ENCODE results near the gene IGSF21.

Gene IGSF21
- total RNA-seq = 0 reads per million in 2 donors

DNA sequence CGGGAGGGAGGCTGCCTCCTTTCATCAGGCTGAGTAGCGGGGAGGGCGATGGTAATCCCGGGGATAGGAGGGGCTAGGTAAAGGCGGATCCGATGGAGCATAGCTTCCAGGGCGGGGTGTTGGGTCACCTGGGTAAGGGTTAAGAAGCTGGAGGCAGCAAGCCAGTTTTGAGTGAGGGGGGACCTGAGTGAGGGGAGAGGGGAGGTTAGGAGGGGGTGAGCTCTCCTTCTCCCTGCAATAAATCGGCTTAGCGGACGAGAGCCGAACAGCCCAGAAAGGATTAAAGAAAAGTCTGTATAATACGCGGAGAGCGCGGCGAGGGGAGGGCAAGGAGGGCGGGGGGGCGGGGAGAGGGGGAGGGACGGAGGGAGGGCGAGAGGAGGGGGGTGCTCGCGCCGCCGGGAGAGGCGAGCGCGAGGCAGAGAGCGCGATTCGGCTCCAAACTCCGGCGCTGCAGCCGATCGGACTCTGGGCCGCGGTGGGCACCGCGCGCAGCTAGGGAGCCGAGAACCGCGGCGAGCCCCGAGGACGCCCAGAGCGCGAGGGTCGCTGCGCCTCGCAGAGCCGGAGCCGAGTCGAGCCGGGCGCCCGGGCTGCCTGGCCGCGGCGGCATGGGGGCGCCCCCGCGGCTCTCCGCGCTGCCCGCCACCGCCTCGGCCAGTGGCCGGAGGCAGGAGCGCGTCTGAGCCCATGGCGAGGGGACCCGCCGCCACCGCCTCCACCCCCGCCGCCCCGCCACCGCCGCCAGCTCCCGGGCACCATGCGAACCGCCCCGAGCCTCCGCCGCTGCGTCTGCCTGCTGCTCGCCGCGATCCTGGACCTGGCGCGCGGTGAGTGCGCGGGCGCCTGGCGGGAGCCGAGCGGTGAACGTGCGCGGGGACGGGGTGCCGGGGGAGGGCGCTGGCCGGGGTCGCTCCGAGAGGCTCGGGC, at the start of gene IGSF21:
Gene IGSF21, plus strand, starts transcription at position 430 of the 930 bp plus-strand sequence. Its CDS starts 331 bp downstream, at position 761.
- DNase-seq = no peak

DNA sequence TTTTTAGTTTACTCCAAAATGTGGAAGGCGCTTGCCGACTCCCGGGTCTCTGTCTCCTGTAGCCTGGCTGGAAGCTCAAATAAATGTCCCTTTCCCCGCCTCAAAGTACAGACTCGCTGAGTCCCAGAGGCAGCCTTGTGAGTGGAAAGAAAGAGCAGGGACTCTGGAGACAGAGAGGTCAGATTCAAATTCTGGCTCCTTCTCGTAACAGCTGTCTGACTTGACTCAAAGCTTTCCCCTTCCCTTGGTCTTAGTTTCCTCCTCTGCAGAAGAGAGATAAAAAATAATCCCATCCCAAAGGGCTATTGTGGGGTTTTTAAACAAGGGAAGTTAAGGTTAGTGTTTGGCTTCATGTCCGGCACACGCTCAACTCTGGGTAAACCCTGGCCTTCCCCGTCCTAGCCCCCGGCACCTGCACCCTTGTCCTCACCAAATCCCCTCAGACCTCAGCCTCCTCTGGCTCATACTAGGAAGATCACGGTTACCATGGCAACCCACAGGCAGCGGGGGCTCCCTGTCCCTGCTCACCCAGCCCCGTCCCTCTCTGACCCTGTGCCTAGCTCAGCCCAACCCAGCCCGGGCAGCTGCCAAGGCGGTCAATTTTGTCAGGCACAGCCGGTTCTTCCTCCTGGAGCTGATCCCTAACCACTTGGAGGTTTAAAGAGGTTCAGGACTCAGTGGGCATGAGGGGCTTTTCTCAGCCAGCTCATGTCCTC, 49.2 kb upstream of the IGSF21 start:
- DNase-seq = no peak

DNA sequence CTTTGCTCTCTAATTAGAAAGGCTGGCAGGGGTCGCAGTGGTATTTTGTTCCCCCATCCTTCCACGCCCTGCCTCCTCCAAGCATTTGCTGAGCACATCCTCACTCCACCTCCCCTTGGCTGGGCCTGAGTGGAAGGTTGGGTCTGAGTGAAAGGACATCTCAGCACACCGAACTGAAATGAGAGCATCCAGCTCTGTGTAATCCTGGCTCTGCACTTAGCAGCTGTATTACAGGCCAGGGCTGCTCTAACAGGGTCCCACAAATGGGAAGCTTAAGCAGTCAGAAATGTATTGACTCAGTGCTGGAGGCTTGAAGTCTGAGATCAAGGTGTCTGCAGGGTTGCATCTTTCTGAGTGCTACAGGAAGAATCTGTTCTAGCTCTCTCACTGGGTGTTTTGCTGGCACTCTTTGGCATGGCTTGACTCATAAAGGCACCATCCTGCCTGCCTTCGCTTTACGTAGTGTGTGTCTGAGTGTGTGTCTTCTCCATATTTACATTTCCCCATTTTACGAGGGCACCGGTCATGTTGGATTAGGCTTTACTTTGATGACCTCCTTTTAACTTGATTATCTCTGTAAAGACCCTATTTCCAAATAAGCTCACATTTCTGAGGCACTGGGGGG, 48.5 kb upstream of the IGSF21 start:
- DNase-seq = no peak

DNA sequence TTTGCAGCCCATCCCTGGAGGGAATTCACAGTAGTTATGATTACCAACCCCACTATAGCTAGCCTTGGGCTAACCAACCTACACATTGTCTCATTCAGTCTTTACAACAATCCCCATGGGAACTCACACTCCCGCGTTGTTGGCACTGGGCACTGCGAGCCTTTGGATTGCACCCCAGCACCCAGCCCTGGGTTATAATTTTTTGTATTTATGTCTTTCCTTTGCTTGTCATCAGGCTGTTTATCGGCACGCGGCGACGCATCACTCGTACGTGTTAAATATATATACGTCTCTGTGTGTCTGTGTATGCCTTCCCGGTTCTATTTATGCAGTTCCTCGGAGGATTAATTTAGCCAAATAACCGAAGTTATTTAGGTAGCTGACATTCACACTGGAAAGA, 47.2 kb upstream of the IGSF21 start:
- DNase-seq = no peak

DNA sequence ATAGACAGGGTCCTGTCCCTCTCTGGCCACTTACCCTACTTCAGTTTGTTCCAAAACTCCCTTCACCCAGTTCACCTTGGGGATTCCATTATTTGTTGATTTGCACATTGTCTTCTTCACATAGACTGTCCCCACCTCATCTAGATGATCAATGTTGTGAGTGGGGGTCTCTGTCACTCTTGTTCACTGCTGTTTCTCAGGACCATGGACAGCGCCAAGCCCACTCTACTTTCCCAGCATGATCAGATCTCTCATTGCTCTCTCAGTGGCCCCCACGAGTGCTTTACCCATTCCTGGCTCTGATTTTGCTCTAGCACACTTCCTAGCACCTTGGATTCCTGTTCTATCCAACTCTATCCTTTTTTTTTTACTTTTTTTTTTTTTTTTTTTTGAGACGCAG, 45.4 kb upstream of the IGSF21 start:
- no peak for DNase-seq

DNA sequence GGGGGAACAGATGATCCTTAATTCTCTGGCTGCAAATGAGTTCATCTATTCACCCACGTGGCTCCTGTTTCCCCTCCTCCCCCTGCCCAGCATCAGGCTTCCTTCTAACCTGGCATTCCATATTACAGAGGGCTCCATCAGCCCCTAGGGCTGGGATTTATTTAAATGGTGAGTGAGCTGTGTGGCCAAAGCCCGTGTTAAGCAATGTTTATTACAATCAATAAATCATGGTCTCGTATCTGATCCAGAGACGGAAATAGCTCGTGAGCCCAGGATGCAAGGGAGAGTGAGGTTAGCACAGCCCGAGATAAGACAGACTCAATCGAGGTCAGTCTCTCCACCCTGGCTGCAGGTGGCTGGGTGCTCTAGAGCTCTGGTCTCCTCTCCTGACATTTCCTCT, 43.1 kb upstream of the IGSF21 start:
- DNase-seq = no peak

DNA sequence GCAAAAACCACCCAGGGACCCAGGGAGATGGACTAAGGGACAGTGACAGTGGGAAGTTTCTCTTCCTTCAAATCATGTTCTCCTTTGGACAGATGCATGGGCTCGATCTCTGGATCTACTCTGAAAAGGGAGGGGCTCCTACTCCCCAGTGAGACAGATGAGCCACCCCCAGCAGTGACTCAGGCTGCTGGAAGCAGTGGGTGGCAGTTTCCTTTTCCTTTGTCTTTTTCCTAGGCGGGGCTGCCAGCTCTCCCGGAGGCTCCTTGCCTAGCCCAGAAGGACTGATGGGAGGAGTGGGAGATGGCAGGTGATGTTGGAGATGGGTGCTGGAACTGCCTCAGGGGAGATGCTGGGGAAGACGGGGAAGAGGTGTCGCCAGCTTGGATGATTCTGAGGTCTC, 41.0 kb upstream of the IGSF21 start:
- DNase-seq = no peak

DNA sequence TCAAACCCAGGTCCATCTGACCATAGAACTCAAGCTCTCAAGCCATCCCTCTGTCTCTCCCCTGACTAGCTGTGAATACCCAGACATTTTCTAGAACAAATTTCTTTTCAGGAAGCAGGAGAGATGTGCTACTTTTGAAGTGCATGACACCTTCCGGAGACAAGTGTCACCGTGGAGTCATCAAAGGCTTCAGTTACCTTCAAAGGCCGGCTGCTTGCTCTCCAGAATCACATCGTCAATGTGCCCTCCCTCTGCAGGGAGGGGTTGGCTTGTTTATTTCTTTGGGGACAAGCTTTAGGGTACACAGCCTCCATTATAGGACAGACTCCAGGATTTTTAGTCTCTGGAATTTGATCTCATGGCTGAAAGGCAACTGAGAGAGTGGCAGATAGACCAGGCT, 37.7 kb upstream of the IGSF21 start:
- no peak for DNase-seq

DNA sequence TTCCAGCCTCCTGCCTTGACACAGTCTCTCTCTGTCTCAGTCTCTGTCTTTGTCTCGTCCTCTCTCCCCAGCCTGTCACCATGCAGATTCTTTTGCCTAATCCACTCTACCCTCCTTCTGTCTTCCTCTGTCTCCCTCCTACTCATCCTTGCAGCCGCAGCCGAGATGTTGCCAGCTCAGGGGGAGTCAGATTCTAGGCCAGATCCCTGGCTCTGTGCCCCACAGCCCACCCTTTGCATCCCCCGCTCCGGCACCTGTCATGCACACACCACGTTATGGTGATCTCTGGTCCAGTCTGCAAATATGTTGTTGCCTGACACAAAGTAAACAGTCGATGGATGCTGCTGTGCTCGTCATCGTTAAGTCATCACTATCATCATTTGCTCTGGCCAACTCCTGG, 35.5 kb upstream of the IGSF21 start:
- no peak for DNase-seq

DNA sequence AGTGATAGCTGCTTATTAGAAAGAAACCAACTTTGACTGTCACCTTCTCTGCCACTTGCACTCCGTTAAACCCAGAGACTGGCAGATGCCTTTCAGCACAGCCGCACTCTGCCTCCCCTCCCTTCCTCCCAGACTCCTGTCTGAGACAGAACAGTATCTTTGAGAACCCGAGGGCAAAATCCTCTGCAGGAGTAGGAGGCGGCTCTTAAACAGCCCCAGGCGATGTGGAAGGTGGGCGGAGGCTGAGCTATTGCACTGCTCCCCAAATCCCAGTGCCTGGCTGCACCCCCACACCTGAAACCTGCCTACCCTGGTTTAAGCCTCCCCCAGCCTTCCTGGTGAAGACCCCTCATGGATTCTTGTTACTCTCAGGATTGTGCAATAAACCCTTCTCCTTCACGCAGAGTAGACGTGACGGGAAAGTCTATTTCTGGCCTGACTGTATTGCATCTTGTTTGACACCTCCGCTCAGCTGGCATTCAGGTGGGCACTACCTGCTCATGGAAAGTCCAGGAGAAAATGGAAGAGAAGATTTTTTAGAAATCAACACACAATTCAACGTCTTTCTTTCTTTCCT, 34.4 kb upstream of the IGSF21 start:
- DNase-seq = no peak

DNA sequence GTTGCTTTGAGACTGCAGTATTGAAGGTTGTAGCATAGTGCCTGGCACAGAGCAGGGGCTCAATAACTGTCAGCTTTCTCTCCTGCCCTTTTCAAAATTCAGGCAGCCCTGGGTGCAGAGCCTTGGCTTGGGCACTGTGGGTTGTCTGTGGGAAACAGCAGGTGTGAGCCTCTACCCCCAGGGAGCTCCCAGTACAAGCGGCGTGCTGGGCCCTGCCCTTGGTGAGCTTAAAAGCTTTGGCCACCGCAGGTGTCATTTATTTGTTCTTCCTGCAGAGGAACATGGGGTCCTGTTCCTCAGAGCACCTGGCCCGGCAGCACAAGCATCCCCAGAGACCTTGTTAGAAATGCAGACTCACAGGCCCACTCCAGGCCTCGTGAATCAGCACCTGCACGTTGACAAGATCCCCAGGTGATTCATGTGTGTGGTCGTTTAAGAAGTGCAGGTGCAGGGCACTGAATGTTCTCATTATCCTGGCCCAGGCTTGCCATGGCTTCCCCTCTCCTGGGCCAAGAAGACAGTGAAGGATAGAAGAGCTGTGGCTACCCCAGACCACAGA, 29.9 kb upstream of the IGSF21 start:
- no peak for DNase-seq

DNA sequence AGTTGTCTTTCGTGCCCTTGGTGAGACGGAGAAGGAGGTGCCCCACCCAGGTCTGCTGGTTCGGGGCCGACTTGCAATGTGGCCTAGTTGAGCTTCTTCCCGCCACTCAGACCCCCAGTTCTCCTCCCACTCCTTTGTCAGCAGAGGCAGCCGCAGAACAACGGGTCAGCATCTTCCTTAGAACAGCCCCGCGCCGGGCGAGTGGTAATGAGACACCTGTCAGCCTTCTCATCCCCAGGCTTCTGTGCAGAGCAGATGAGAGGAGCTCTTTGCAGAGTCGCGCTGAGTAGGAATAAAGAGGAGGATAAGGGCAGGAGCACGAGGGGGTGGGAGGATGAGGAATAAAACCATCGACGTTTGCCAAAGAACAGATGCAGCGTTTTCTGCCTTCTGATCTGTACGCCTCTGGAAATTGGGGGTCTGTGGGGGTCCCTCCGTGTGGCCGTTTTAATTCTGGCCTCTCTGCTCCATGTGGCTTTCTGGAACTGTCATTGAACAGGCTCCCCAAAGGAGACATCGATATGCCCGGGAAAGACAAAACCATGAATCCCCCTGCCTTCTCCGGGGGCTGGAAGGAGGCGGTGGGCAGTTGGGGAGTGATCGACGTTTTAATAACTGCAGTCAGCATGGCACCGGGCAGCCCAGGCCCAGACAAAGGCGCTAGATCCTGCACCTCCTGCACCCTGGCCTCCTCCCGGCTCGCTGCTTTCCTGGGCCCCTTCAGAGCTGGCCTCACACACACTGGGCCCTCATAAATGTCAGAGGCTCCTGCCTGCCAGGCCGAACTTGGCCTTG, 27.5 kb upstream of the IGSF21 start:
- DNase-seq = no peak

DNA sequence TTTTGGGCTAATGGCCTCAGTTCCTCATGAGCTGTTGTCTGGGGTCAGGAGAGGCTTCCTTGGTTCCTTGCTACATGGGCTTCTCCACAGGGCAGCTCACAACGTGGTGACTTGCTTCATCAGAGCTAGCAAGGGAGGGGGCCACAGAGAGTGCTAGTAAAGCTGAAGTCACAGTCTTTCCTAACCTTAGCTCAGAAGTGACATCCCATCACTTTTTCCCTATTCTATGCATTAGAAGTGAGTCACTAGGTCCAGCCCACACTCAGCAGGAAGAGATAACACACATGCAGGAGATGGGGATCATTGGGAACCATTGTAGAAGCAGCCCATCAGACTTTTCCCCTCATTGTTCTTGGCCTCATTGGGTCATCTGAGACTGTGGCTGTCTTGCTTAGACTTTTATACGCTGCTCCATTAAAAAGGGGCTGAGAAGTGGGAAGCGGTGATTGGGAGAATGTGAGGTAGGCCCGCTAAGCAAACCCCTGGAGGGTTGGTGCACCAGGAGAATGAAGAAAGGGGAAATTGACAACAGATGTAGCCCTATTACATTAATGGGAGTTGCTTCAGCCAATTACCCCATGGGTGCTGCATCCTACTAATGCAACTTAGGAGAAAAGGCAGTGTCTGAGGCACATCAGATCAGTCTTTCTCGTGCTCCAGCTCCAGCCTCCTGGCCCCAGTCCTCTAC, 22.1 kb upstream of the IGSF21 start:
- no peak for DNase-seq

DNA sequence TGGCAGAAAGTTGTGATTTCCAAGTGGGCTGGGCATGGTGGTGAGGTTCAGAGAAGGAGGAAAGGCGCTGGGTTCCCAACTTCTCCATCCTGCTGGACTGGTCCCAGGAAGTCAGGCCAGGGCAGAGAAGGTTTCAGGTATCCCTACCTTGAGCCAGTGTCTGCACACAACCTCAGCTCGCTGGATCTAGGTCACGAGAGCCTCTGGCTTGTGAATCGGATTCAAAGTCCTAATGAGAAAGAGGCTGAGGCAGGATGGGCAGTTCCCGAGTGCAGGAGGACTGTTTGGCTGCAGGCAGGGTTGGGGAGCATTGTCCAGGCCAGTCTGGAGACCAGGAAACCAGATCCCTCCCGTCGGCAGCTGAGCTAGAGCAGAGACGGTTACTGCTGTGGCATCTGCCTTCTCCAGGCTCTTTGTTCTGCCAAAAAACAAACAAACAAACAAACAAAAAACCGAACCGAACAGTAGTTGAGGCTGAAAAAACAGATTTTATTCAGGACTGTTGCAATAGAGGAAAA, 19.5 kb upstream of the IGSF21 start:
- no peak for DNase-seq

DNA sequence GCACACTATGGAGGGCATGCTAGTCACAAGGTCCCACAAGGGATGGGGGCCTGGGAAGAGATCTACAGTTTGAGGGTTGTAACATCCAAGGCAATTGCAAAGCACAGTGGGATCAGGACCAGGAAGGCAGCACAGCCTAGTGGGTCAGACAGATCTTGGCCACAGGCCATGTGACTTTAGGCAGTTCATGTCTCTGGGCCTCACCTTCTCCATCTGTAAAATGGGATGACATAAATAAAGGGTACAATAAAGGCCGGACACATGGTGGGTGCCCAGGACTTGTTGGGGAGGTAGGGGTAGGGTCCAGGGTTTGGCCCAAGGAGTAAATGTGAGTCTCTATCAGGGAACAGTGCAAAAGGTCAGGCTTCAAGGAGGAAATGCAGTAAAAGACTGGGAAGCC, 18.1 kb upstream of the IGSF21 start:
- DNase-seq = no peak

DNA sequence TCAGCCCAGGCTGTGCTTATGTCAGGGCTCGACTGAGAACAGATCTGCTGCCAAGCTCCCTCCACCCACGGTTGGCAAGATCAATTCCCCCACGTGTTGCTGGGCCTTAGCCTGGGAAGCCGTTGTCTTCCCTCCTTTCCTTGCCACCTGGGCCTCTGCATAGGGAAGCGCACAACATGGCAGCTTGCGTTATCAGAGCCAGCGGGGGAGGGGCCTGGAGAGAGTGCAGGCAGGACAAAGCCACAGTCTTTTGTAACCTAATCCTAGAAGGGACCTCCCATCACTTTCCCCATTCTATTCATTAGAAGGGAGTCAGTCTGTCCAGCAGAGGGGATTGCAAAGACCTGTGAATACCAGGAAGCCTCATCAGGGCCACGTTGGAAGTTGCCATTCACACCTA, 17.0 kb upstream of the IGSF21 start:
- DNase-seq = no peak

DNA sequence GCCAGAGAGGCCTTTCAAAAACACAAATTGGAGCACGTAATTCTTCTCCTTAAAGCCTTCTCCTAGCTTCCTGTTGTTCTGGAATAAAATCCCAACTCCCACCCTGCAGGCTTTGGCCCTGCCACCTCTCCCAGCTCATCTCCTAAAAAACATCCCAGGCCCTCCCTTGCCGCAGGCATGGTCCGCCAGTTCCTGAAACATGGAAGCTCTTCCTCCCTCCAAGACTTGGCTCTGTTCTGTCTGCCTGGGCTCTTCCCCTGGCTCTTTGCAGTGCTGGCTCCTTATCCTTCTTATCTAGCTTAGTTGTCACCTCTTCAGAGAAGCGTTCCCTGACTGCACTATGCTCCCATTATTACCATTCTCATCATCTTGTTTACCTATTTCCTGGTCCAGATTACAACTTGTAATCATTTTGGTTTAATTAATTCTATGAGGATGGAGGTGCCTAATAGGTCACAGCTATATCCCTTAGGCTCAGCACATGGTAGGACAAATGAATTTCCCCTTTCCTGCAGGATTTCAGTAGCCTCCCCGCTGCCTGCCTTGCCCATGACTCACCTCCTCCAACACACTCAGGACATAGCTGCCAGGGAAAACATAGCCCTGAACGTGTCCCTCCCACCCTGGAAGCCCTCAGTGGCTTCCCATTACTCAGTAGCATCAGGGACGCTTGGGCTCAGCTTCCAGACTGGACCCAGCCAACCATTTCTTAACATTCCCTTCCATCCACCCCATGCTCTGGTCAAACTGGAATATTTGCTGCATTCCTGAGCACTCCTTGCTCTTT, 15.7 kb upstream of the IGSF21 start:
- no peak for DNase-seq

DNA sequence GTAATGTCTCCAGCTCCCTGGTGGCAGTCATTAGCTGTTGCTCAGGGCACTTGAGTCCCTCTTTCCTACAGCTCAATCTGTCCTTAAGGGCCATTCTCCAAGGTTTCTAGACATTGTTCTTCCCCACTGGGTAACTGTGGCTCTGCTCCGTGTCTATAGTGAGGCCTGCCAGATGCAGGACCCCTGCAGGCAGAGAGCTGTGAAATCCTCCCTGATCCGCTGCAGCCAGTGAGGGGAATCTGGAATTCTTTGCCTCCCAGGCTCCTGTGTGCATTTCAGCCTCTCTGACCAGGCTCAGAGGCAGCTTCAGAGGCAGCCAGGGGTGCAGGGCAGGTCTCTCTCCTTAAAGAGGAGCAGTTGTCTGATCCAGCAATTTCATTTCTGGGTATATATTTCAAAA, 14.4 kb upstream of the IGSF21 start:
- no peak for DNase-seq

DNA sequence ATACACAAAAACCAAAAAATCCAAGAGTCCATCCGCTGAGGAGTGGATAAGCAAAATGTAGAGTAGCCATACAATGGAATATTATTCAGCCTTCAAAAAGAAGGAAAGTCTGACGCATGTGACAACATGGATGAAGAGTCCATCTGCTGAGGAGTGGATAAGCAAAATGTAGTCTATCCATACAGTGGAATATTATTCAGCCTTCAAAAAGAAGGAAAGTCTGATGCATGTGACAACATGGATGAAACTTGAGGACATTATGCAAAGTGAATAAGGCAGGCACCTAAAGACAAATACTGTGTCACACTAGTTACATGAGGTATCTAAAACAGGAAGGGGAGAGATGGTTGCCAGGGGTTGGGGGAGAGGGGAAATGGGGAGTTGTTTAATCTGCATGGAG, 14.0 kb upstream of the IGSF21 start:
- no peak for DNase-seq

DNA sequence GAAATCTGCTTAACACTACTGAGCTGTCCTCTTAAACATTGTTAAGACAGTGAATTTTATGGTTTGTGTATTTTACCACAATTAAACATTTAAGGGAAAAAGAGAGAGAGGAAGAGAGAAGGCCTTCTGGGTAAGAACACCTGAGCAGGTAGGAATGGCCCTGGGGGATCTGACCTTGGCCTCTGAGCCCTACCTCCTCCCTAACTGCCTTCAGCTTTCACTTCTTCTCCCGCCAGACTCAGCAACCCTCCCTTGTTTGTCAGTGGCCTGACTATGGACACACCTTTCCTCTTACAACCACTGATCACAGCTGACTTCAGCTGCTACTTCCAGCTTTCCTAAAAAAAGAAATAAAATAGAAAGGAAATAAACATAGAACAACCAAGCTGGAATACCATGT, 13.5 kb upstream of the IGSF21 start:
- DNase-seq = no peak

Data from T-helper 9 cell (primary cell).